Activated CD8-positive, alpha-beta memory T cell treated with anti-CD3 and anti-CD28 coated beads for 36 hours (primary cell): ENCODE data around the gene SHISA3. TPM values are rescaled to one million over a fixed set of nuclear protein-coding genes. Genes with fewer than 3 reads are reported as not detected.

Source experiments
- CTCF ChIA-PET: fragments of 350-600 bp; sonication (Branson Sonifier 250); formaldehyde crosslinking; loops from one replicate; lab custom pipeline; 2021; ENCODE audit warnings: antibody characterized with exemption; lab: Charles Lee
- POLR2A ChIA-PET: fragments of 350-600 bp; sonication (Branson Sonifier 250); formaldehyde crosslinking; loops from one replicate; lab custom pipeline; 2021; ENCODE audit warnings: antibody characterized with exemption; lab: Charles Lee
- total RNA-seq, 2 experiments: library from RNA; stranded (reverse); gene quantifications; one replicate each; pipeline ENCODE4 v1.2.3, GENCODE V29; 2021

The SHISA3 gene
- total RNA-seq, 2 experiments from 2014 or later: 0.08 to 0.17 TPM

GRCh38 chr4:42390622-42391354, 6.5 kb upstream of the SHISA3 start:
- POLR2A ChIA-PET: no interaction called here
- CTCF ChIA-PET: no interaction called here

- CTCF ChIA-PET: no interaction called here
- POLR2A ChIA-PET: no interaction called here
Observed at GRCh38 chr4:42391355-42391664, 6.0 kb upstream of the SHISA3 start.

- ChIA-PET CTCF (no interaction called here), POLR2A (no interaction called here)
Observed at GRCh38 chr4:42391981-42392380, 5.3 kb upstream of the SHISA3 start.

GRCh38 chr4:42392436-42392835, 4.9 kb upstream of the SHISA3 start:
- POLR2A ChIA-PET: no interaction called here
- CTCF ChIA-PET: no interaction called here

GRCh38 chr4:42395595-42395994, 1.7 kb upstream of the SHISA3 start:
- POLR2A ChIA-PET: no interaction called here

GRCh38 chr4:42396361-42396751, 932 bp upstream of the SHISA3 start:
- CTCF ChIA-PET: no interaction called here
- POLR2A ChIA-PET: no interaction called here

More at GRCh38 chr4:42395595-42395994, 1.7 kb upstream of the SHISA3 start:
- CTCF ChIA-PET: no interaction called here

GRCh38 chr4:42397635-42398170, 415 bp downstream of the SHISA3 start:
- POLR2A ChIA-PET: no interaction called here
- CTCF ChIA-PET: interaction anchor here (1.8 kb wide), 1 partner anchor 122 kb away, joined by 4 read pairs; no protein-coding TSS in a partner anchor

GRCh38 chr4:42398171-42398870, 1.0 kb downstream of the SHISA3 start:
- ChIA-PET POLR2A (no interaction called here), CTCF (interaction anchor here (1.8 kb wide), 1 partner anchor 121 kb away, joined by 4 read pairs; no protein-coding TSS in a partner anchor)

- ChIA-PET POLR2A (no interaction called here), CTCF (interaction anchor here (1.8 kb wide), 1 partner anchor 121 kb away, joined by 4 read pairs; no protein-coding TSS in a partner anchor)
Observed at GRCh38 chr4:42398871-42399331, 1.6 kb downstream of the SHISA3 start.

- ChIA-PET POLR2A (no interaction called here), CTCF (no interaction called here)
Observed at GRCh38 chr4:42399393-42399792, 2.1 kb downstream of the SHISA3 start.

- ChIA-PET POLR2A (no interaction called here), CTCF (no interaction called here)
Observed at GRCh38 chr4:42401171-42401570, 3.9 kb downstream of the SHISA3 start.

GRCh38 chr4:42404001-42404400, 6.7 kb downstream of the SHISA3 start:
- ChIA-PET CTCF (no interaction called here), POLR2A (no interaction called here)

GRCh38 chr4:42410446-42410845, 13.2 kb downstream of the SHISA3 start:
- CTCF ChIA-PET: no interaction called here
- POLR2A ChIA-PET: no interaction called here

GRCh38 chr4:42411803-42412202, 14.5 kb downstream of the SHISA3 start:
- ChIA-PET CTCF (no interaction called here), POLR2A (no interaction called here)

- ChIA-PET POLR2A (no interaction called here), CTCF (no interaction called here)
Observed at GRCh38 chr4:42412251-42412650, 15.0 kb downstream of the SHISA3 start.

GRCh38 chr4:42415281-42415680, 18.0 kb downstream of the SHISA3 start:
- ChIA-PET POLR2A (no interaction called here), CTCF (no interaction called here)

- CTCF ChIA-PET: no interaction called here
Observed at GRCh38 chr4:42416017-42416416, 18.7 kb downstream of the SHISA3 start.

GRCh38 chr4:42417550-42417949, 20.3 kb downstream of the SHISA3 start:
- ChIA-PET POLR2A (no interaction called here), CTCF (no interaction called here)

More at GRCh38 chr4:42416017-42416416, 18.7 kb downstream of the SHISA3 start:
- POLR2A ChIA-PET: no interaction called here

- POLR2A ChIA-PET: no interaction called here
- CTCF ChIA-PET: no interaction called here
Observed at GRCh38 chr4:42420140-42420539, 22.9 kb downstream of the SHISA3 start.
